ENCODE data around the gene MYCBP2.
"Not testable (repeated sequence)": the region's sequence is repeated elsewhere in the genome, so short reads cannot be mapped to it uniquely, and the experiment has no call there.

Gene MYCBP2

GRCh38 chr13:77022341-77022740 lies 304.6 kb downstream of the MYCBP2 start:
- DNase-seq = no peak

- no peak for DNase-seq
These were observed 307.1 kb downstream of the MYCBP2 start for GRCh38 chr13:77019756-77020155.

- DNase-seq = no peak
These were observed 309.8 kb downstream of the MYCBP2 start for GRCh38 chr13:77016888-77017623.

- no peak for DNase-seq
These were observed 310.6 kb downstream of the MYCBP2 start for GRCh38 chr13:77016251-77016812.

- no peak for DNase-seq
These were observed 311.8 kb downstream of the MYCBP2 start for GRCh38 chr13:77014906-77015685.

- no peak for DNase-seq
These were observed 312.9 kb downstream of the MYCBP2 start for GRCh38 chr13:77013853-77014542.

- DNase-seq = not testable (repeated sequence)
These were observed 317.2 kb downstream of the MYCBP2 start for GRCh38 chr13:77009719-77010118.

GRCh38 chr13:77009011-77009410 lies 317.9 kb downstream of the MYCBP2 start:
- DNase-seq = no peak

- DNase-seq = not testable (repeated sequence)
These were observed 318.6 kb downstream of the MYCBP2 start for GRCh38 chr13:77008337-77008736.

- DNase-seq = peak in 1 of 2 donors; percentile 33
These were observed 324.2 kb downstream of the MYCBP2 start for GRCh38 chr13:77002590-77003190.

- no peak for DNase-seq
These were observed 324.8 kb downstream of the MYCBP2 start for GRCh38 chr13:77001963-77002587.

GRCh38 chr13:77001540-77001939 lies 325.4 kb downstream of the MYCBP2 start:
- no peak for DNase-seq

- no peak for DNase-seq
These were observed 326.4 kb downstream of the MYCBP2 start for GRCh38 chr13:77000475-77000874.
